CD4-positive, alpha-beta T cell (primary cell): ENCODE measurements around the gene R3HDM2. TPM values are rescaled to one million over a fixed set of nuclear protein-coding genes. Genes with fewer than 3 reads are reported as not detected.
"Not testable (repeated sequence)": the region's sequence is repeated elsewhere in the genome, so short reads cannot be mapped to it uniquely, and the experiment has no call there.

Experiments used
- ATAC-seq: fragments of 200-7000 bp; cut with Tn5 transposase; one replicate; pipeline ENCODE4 v1.10.0; 2022; ENCODE audit warnings: mild to moderate bottlenecking; ENCODE audit not compliant: poor library complexity
- CTCF ChIA-PET: fragments of 350-600 bp; sonication (Branson Sonifier 250); formaldehyde crosslinking; loops from one replicate; lab custom pipeline; 2021; ENCODE audit warnings: antibody characterized with exemption, inconsistent platforms; lab: Charles Lee
- POLR2A ChIA-PET: fragments of 350-600 bp; sonication (Branson Sonifier 250); formaldehyde crosslinking; loops from one replicate; lab custom pipeline; 2021; ENCODE audit warnings: antibody characterized with exemption, inconsistent platforms; lab: Charles Lee
- DNase-seq, 14 experiments: peaks; one replicate each; pipeline ENCODE4 v3.0.0-alpha.2; 2013 to 2020; ENCODE audit warnings: mixed read lengths in 2 of 14
- H3K27ac ChIP-seq, 2 donors: one replicate each; pipeline versions ENCODE4 v1.5.1 to v1.7.0; 2013; ENCODE audit warnings: low read length in 2 of 2, low read depth in 1 of 2, mild to moderate bottlenecking in 1 of 2
- H3K27me3 ChIP-seq, 2 experiments: 1 replicate in 1 of 2; 2 replicates in 1 of 2; pipeline versions ENCODE4 v1.6.1 to v1.7.0; 2013; ENCODE audit warnings: low read length in 2 of 2, control low read depth in 1 of 2, mild to moderate bottlenecking in 1 of 2, moderate library complexity in 1 of 2; ENCODE audit not compliant: insufficient read depth in 2 of 2, control insufficient read depth in 1 of 2
- H3K36me3 ChIP-seq: one replicate; pipeline ENCODE4 v1.6.1; 2013; ENCODE audit warnings: low read length, control low read depth; ENCODE audit not compliant: insufficient read depth
- H3K4me1 ChIP-seq: one replicate; pipeline ENCODE4 v1.6.1; 2013; ENCODE audit warnings: low read length, control low read depth; ENCODE audit not compliant: insufficient read depth
- H3K4me3 ChIP-seq: one replicate; pipeline ENCODE4 v1.5.1; 2013; ENCODE audit warnings: mild to moderate bottlenecking, low read length, moderate library complexity
- H3K9me3 ChIP-seq, 2 experiments: 1 replicate in 1 of 2; 2 replicates in 1 of 2; pipeline versions ENCODE4 v1.6.1 to v1.7.0; 2013; ENCODE audit warnings: low read length in 2 of 2, mild to moderate bottlenecking in 2 of 2, control low read depth in 1 of 2, moderate library complexity in 1 of 2; ENCODE audit not compliant: control insufficient read depth in 1 of 2, insufficient read depth in 1 of 2
- H3K27ac Mint-ChIP-seq: one replicate; pipeline ENCODE4 v1.8.0; 2020; ENCODE audit warnings: mixed read lengths
- H3K27me3 Mint-ChIP-seq: one replicate; pipeline ENCODE4 v1.8.0; 2021; ENCODE audit warnings: mixed read lengths
- H3K36me3 Mint-ChIP-seq: one replicate; pipeline ENCODE4 v1.8.0; 2021; ENCODE audit warnings: low read depth, mixed read lengths
- H3K4me1 Mint-ChIP-seq: one replicate; pipeline ENCODE4 v1.8.0; 2021; ENCODE audit warnings: low read depth, mixed read lengths
- H3K4me3 Mint-ChIP-seq: one replicate; pipeline ENCODE4 v1.8.0; 2020; ENCODE audit warnings: mild to moderate bottlenecking, mixed read lengths
- H3K9me3 Mint-ChIP-seq: one replicate; pipeline ENCODE4 v1.8.0; 2020; ENCODE audit warnings: mixed read lengths
- CTCF ChIP-seq: fragments of 200-600 bp; IDR thresholded peaks from one replicate; pipeline ENCODE4 v1.8.0; 2022; ENCODE audit warnings: antibody characterized with exemption, mild to moderate bottlenecking
- intact Hi-C, 2 experiments: fragments of 100-400 bp; cut with DNase I in 1 of 2; cut with micrococcal nuclease in 1 of 2; formaldehyde crosslinking; loops; one replicate each; pipeline versions ENCODE4 v1.15.1 to v1.9.0; 2023 to 2025; cut with DNase I, micrococcal nuclease
- total RNA-seq, 174 experiments: library from RNA in 2 of 174; stranded (reverse) in 2 of 174; gene quantifications; one replicate each; pipeline ENCODE4 v1.2.3 and lab custom pipeline; 2021 to 2026

Gene R3HDM2
- total RNA-seq, 2 experiments from 2014 or later = 106 to 115 TPM

DNA sequence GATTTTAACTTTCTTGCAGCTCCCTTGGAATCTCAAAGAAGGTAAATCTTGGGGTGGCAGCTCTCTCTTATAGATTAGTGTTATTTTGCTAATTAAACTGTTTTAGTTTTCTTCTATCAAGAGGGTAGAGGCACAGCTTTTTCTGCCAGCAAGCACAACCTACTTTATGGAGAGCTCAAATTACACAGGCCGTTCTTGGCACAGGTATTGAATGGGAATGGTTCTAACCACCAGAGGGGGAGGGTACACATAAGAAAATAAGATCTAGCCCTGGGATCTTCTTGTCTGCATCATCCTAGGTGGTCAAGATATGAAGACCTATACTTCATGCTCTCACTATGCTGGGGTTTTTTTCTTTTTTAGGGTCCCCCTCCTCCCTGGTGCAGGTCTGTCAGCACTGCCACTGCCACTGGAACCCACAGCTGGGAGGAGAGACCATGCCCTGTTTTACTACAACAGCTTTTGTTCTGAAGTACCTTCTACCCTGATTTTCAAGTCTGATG lies 131.3 kb downstream of the R3HDM2 start:
- no peak for TF ChIP-seq CTCF
- intact Hi-C loops = no loop called here

DNA sequence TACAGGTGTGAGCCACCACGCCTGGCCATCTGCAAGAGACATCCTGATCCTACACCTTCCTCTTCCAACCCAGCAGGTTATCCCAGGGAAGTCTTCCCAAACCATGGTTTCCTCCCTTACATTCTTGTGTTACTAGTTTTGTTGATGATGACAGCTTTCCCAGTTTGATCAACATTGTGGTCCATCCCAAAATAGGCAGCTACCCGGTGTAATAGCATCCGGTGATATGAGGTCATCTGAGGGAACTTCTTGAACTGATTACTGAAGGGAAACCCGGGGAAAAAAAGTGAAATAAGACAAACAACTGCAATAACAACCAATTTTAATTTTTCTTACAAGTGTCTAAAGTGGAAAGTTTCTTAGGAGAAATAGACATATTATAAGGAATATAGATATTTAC lies 134.6 kb downstream of the R3HDM2 start:
- Mint-ChIP-seq H3K27ac (no peak overlapping the region), H3K4me3 (no peak overlapping the region), H3K4me1 (no peaks in the 10 kb centered on the region), H3K36me3 (peaks cover 90% of the 10 kb centered on the region), H3K27me3 (no peaks in the 10 kb centered on the region), H3K9me3 (no peaks in the 10 kb centered on the region)
- ChIA-PET CTCF (no interaction called here), POLR2A (no interaction called here)
- no peak overlapping the region for H3K27ac ChIP-seq
- H3K4me3 ChIP-seq = no peak overlapping the region
- DNase-seq = no peak
- peaks cover 87% of the 10 kb centered on the region for H3K36me3 ChIP-seq
- ATAC-seq = no peak
- intact Hi-C loops = no loop called here
- no peaks in the 10 kb centered on the region for H3K9me3 ChIP-seq
- no peaks in the 10 kb centered on the region for H3K27me3 ChIP-seq
- TF ChIP-seq CTCF = no peak
- no peaks in the 10 kb centered on the region for H3K4me1 ChIP-seq

More for the DNA sequence above, 131.3 kb downstream of the R3HDM2 start:
- no peaks in the 10 kb centered on the region for H3K27me3 Mint-ChIP-seq
- H3K36me3 Mint-ChIP-seq = peaks cover 91% of the 10 kb centered on the region
- Histone ChIP-seq H3K27me3 (no peaks in the 10 kb centered on the region), H3K9me3 (no peaks in the 10 kb centered on the region), H3K4me3 (no peak overlapping the region), H3K36me3 (peaks cover 90% of the 10 kb centered on the region), H3K27ac (no peak overlapping the region), H3K4me1 (no peaks in the 10 kb centered on the region)
- DNase-seq (no peak), ATAC-seq (no peak)
- no peaks in the 10 kb centered on the region for H3K4me1 Mint-ChIP-seq
- H3K9me3 Mint-ChIP-seq = no peaks in the 10 kb centered on the region
- CTCF ChIA-PET = no interaction called here
- POLR2A ChIA-PET = no interaction called here
- H3K27ac Mint-ChIP-seq = no peak overlapping the region
- no peak overlapping the region for H3K4me3 Mint-ChIP-seq

GRCh38 chr12:57282073-57282472 lies 148.8 kb downstream of the R3HDM2 start:
- H3K4me3 Mint-ChIP-seq, H3K27ac Mint-ChIP-seq, H3K9me3 ChIP-seq, CTCF ChIA-PET, H3K27ac ChIP-seq, POLR2A ChIA-PET, H3K4me3 ChIP-seq, intact Hi-C loops, H3K9me3 Mint-ChIP-seq, ATAC-seq, DNase-seq, H3K27me3 ChIP-seq, H3K27me3 Mint-ChIP-seq: not testable (repeated sequence)
- H3K36me3 ChIP-seq = peaks cover 57% of the 10 kb centered on the region
- H3K36me3 Mint-ChIP-seq = peaks cover 92% of the 10 kb centered on the region
- H3K4me1 ChIP-seq = peaks cover 11% of the 10 kb centered on the region
- H3K4me1 Mint-ChIP-seq = peaks cover 19% of the 10 kb centered on the region
